T-cell (primary cell): ENCODE measurements around the gene FOXM1. TPM values are rescaled to one million over a fixed set of nuclear protein-coding genes. Genes with fewer than 3 reads are reported as not detected.

Experiments
- ATAC-seq, 4 experiments: fragments of 200-7000 bp in 3 of 4; fragments of 150-1000 bp in 1 of 4; cut with Tn5 transposase; replicated peaks in 1 of 4; 1 replicate in 3 of 4; 2 replicates in 1 of 4; pipeline ENCODE4 v1.10.0; 2021; ENCODE audit warnings: moderate library complexity in 3 of 4, mild to moderate bottlenecking in 2 of 4, moderate number of reproducible peaks in 1 of 4
- CTCF ChIA-PET, 2 donors: fragments of 300-600 bp; sonication (Branson Sonifier 250); formaldehyde crosslinking; loops; one replicate each; lab custom pipeline; 2022; ENCODE audit warnings: antibody characterized with exemption in 2 of 2; lab: Charles Lee
- POLR2A ChIA-PET, 2 donors: fragments of 300-600 bp; sonication (Branson Sonifier 250); formaldehyde crosslinking; loops; one replicate each; lab custom pipeline; 2022; ENCODE audit warnings: antibody characterized with exemption in 2 of 2; lab: Charles Lee
- DNase-seq, 35 experiments: peaks; one replicate each; pipeline versions ENCODE4 v3.0.0 to v3.0.0-alpha.2; 2013 to 2023
- H3K27ac ChIP-seq: one replicate; pipeline ENCODE4 v1.5.1; 2013; ENCODE audit warnings: low read length
- H3K27me3 ChIP-seq, 2 experiments: replicated peaks in 1 of 2; 1 replicate in 1 of 2; 2 replicates in 1 of 2; pipeline versions ENCODE4 v1.6.1 to v1.7.0; 2013; ENCODE audit warnings: low read length in 1 of 2, mixed read lengths in 1 of 2; ENCODE audit not compliant: control insufficient read depth in 2 of 2, insufficient read depth in 2 of 2; ENCODE audit errors: extremely low read depth in 1 of 2
- H3K36me3 ChIP-seq, 2 donors: 1 replicate in 1 of 2; 2 replicates in 1 of 2; pipeline versions ENCODE4 v1.6.1 to v1.7.0; 2013; ENCODE audit warnings: low read length in 1 of 2; ENCODE audit not compliant: control insufficient read depth in 2 of 2, insufficient read depth in 1 of 2; ENCODE audit errors: extremely low read depth in 1 of 2
- H3K4me1 ChIP-seq, 2 experiments: 1 replicate in 1 of 2; 2 replicates in 1 of 2; pipeline versions ENCODE4 v1.6.1 to v1.7.0; 2013; ENCODE audit warnings: low read length in 2 of 2, mixed read lengths in 1 of 2; ENCODE audit not compliant: insufficient read depth in 2 of 2, control insufficient read depth in 1 of 2; ENCODE audit errors: extremely low read depth in 1 of 2
- H3K4me3 ChIP-seq, 2 donors: 1 replicate in 1 of 2; 2 replicates in 1 of 2; pipeline versions ENCODE4 v1.5.1 to v1.7.0; 2013; ENCODE audit warnings: mild to moderate bottlenecking in 2 of 2, low read length in 1 of 2, moderate library complexity in 1 of 2; ENCODE audit not compliant: control insufficient read depth in 1 of 2; ENCODE audit errors: extremely low read depth in 1 of 2
- H3K9me3 ChIP-seq: 2 replicates; pipeline ENCODE4 v1.7.0; 2013
- H3K27ac Mint-ChIP-seq, 2 donors: one replicate each; pipeline ENCODE4 v1.8.0; 2020 to 2021; ENCODE audit warnings: mild to moderate bottlenecking in 2 of 2, mixed read lengths in 2 of 2
- H3K27me3 Mint-ChIP-seq, 2 donors: one replicate each; pipeline ENCODE4 v1.8.0; 2021 to 2022; ENCODE audit warnings: mixed read lengths in 2 of 2
- H3K36me3 Mint-ChIP-seq: one replicate; pipeline ENCODE4 v1.8.0; 2021; ENCODE audit warnings: mixed read lengths
- H3K4me1 Mint-ChIP-seq, 3 donors: one replicate each; pipeline ENCODE4 v1.8.0; 2020 to 2022; ENCODE audit warnings: mixed read lengths in 3 of 3, mild to moderate bottlenecking in 1 of 3
- H3K4me3 Mint-ChIP-seq, 3 donors: one replicate each; pipeline ENCODE4 v1.8.0; 2020 to 2022; ENCODE audit warnings: mild to moderate bottlenecking in 3 of 3, mixed read lengths in 3 of 3, moderate library complexity in 3 of 3
- H3K9me3 Mint-ChIP-seq, 3 donors: one replicate each; pipeline ENCODE4 v1.8.0; 2020 to 2022; ENCODE audit warnings: mixed read lengths in 3 of 3
- WGBS: methylation state at CpG from one replicate; pipeline ENCODE4 v1.1.5; 2013; ENCODE audit warnings: missing lambda C conversion rate; ENCODE audit not compliant: insufficient coverage; 5-methylcytosine and 5-hydroxymethylcytosine counted together
- total RNA-seq, 35 experiments: library from RNA in 6 of 35; stranded (reverse) in 6 of 35; fragments of 120-200 nt in 1 of 35; gene quantifications; one replicate each; pipeline versions ENCODE4 v1.2.1 to v1.2.4 and lab custom pipeline; 2013 to 2026

The FOXM1 gene
- total RNA-seq, 5 donors from 2014 or later (not counting 1 experiment from before 2014, with no cell fraction given), result 0.82 to 1.6 (median 1.1) TPM

DNA sequence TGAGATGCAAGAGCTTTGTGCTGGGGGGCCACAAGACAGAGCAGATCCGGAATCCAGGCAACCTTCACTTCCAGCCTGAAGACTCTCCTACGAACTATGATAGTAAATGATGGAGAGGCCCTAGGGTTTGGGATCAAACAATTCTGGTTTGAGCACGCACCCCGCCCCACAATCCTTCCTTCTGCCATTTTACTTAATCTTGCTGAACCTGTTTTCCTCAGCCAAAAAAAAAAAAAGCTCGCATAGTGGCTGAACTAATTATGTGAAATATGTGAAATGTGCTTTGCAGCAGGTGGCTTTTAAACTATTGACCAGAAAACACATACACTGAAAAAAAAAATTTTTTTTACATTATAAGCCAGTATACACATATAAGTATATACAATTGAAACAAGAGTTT lies 65.2 kb downstream of the FOXM1 start:
- no peaks in the 10 kb centered on the region for H3K27me3 ChIP-seq

More for the DNA sequence above, 65.2 kb downstream of the FOXM1 start:
- H3K4me1 Mint-ChIP-seq, result peaks cover 35 to 44% (median 39%) of the 10 kb centered on the region in 3 donors
- H3K27me3 Mint-ChIP-seq, result no peaks in the 10 kb centered on the region
- Histone ChIP-seq H3K27ac (peak overlapping the region; percentile 84), H3K36me3 (peaks cover 0 to 6% of the 10 kb centered on the region in 2 donors), H3K9me3 (no peaks in the 10 kb centered on the region), H3K4me3 (peak overlapping the region in 1 of 2 donors; percentile 79), H3K4me1 (peaks cover 16 to 29% of the 10 kb centered on the region in 2 experiments)
- H3K36me3 Mint-ChIP-seq, result peaks cover under 1% of the 10 kb centered on the region
- no peaks in the 10 kb centered on the region for H3K9me3 Mint-ChIP-seq
- ATAC-seq (no peak), DNase-seq (no peak)
- H3K27ac Mint-ChIP-seq, result peak overlapping the region in 1 of 2 donors; percentile 100
- ChIA-PET POLR2A (interaction anchor here in 1 of 2 donors (0.6 to 0.7 kb wide), 2 partner anchors 17 to 120 kb away, joined by 3 to 6 read pairs; partner anchors contain the start of gene FKBP4), CTCF (interaction anchor here in 1 of 2 donors (0.6 kb wide), 2 partner anchors 120 to 938 kb away, joined by 3 read pairs; no protein-coding TSS in a partner anchor)
- no CpG with 5 or more reads among the region's 5 CpGs for WGBS
- peak overlapping the region; percentile 97 to 100 (median 99) for H3K4me3 Mint-ChIP-seq

Other genes starting within 250 kb of the FOXM1 start
- 10 to 100 TPM; 47.7 to 61.3 (median 52.5) TPM for gene FKBP4, start 82.2 kb downstream of the FOXM1 start, total RNA-seq
- 100 to 1,000 TPM in 2 of 5 donors, 10 to 100 TPM in 3; 84.5 to 111 (median 93.4) TPM for gene ITFG2, start 64.5 kb downstream of the FOXM1 start, total RNA-seq
- not detected for gene NRIP2, start 42.1 kb downstream of the FOXM1 start, total RNA-seq
- gene TEX52, start 20.1 kb downstream of the FOXM1 start, total RNA-seq, result not detected
- gene RHNO1, start within 50 bp of the FOXM1 start, total RNA-seq, result 10 to 100 TPM; 19.6 to 28.3 (median 25.7) TPM
- 1 to 10 TPM; 5.6 to 8.9 (median 7.7) TPM for gene TULP3, start 13.7 kb upstream of the FOXM1 start, total RNA-seq
- gene TEAD4, start 82.2 kb upstream of the FOXM1 start, total RNA-seq, result under 1 TPM in 3 of 5 donors, not detected in 2; 0.16 to 0.44 (median 0.32) TPM
- 1 to 10 TPM in 1 of 5 donors, under 1 TPM in 4; 0.56 to 1.1 (median 0.70) TPM for gene TSPAN9, start 200.2 kb upstream of the FOXM1 start, total RNA-seq